T-helper 1 cell (primary cell): ENCODE measurements around the gene DPPA2.
"Not testable (repeated sequence)": the region's sequence is repeated elsewhere in the genome, so short reads cannot be mapped to it uniquely, and the experiment has no call there.

ENCODE experiments used
- DNase-seq, 5 donors: peaks; one replicate each; pipeline ENCODE4 v3.0.0-alpha.2; 2012 to 2020
- total RNA-seq, 4 donors: gene quantifications; one replicate each; lab custom pipeline; 2026; lab: John Stamatoyannopoulos, UW

Gene DPPA2
- 0 reads per million in 4 donors for total RNA-seq

GRCh38 chr3:109316162-109316730 is at the start of gene DPPA2:
Gene DPPA2 (minus strand): TSS chr3:109316517. CDS start chr3:109314542, 1,975 bp downstream.
- no peak for DNase-seq

- no peak for DNase-seq
Observed at GRCh38 chr3:109364088-109364487, 47.8 kb upstream of the DPPA2 start.

- no peak for DNase-seq
Observed at GRCh38 chr3:109363634-109364033, 47.3 kb upstream of the DPPA2 start.

- DNase-seq = no peak
Observed at GRCh38 chr3:109362823-109363222, 46.5 kb upstream of the DPPA2 start.

- not testable (repeated sequence) for DNase-seq
Observed at GRCh38 chr3:109358809-109359208, 42.5 kb upstream of the DPPA2 start.

GRCh38 chr3:109356442-109357155 is 40.3 kb upstream of the DPPA2 start:
- DNase-seq = no peak

- DNase-seq = no peak
Observed at GRCh38 chr3:109355625-109356441, 39.5 kb upstream of the DPPA2 start.

- DNase-seq = no peak
Observed at GRCh38 chr3:109353057-109353456, 36.7 kb upstream of the DPPA2 start.

GRCh38 chr3:109351231-109351630 is 34.9 kb upstream of the DPPA2 start:
- no peak for DNase-seq

- DNase-seq = no peak
Observed at GRCh38 chr3:109346770-109347295, 30.5 kb upstream of the DPPA2 start.

GRCh38 chr3:109346099-109346498 is 29.8 kb upstream of the DPPA2 start:
- no peak for DNase-seq

GRCh38 chr3:109339714-109340648 is 23.7 kb upstream of the DPPA2 start:
- DNase-seq = no peak

GRCh38 chr3:109339197-109339596 is 22.9 kb upstream of the DPPA2 start:
- DNase-seq = no peak

- DNase-seq = no peak
Observed at GRCh38 chr3:109338322-109338721, 22.0 kb upstream of the DPPA2 start.

GRCh38 chr3:109337393-109337792 is 21.1 kb upstream of the DPPA2 start, which contains the start of gene DPPA4:
Gene DPPA4 (minus strand): TSS chr3:109337546. CDS start chr3:109337517, 29 bp downstream.
- no peak for DNase-seq

- DNase-seq = no peak
Observed at GRCh38 chr3:109336291-109336861, 20.1 kb upstream of the DPPA2 start.

GRCh38 chr3:109334572-109334971 is 18.3 kb upstream of the DPPA2 start:
- DNase-seq = no peak

- DNase-seq = no peak
Observed at GRCh38 chr3:109331692-109332091, 15.4 kb upstream of the DPPA2 start.

GRCh38 chr3:109330405-109330804 is 14.1 kb upstream of the DPPA2 start:
- DNase-seq = no peak

- DNase-seq = no peak
Observed at GRCh38 chr3:109328202-109328601, 11.9 kb upstream of the DPPA2 start.

GRCh38 chr3:109325657-109326056 is 9.3 kb upstream of the DPPA2 start:
- DNase-seq = no peak

GRCh38 chr3:109325109-109325508 is 8.8 kb upstream of the DPPA2 start:
- no peak for DNase-seq
